Panc1 (cell line): Measurements from ENCODE around the gene NRAS. TPM values are rescaled to one million over a fixed set of nuclear protein-coding genes. Genes with fewer than 3 reads are reported as not detected.

ENCODE experiments used
- ATAC-seq: fragments of 200-7000 bp; cut with Tn5 transposase; 2 replicates; pipeline ENCODE4 v1.9.1; 2020; ENCODE audit warnings: mild to moderate bottlenecking, moderate library complexity
- BruUV-seq: library from RNA; stranded (reverse); fragments of 400-500 nt; replicated peaks from 2 replicates; lab custom pipeline; 2021; lab: Mats Ljungman, UMichigan
- CTCF ChIA-PET: fragments of 300-600 bp; sonication (Branson Sonifier 250); formaldehyde crosslinking; loops from one replicate; lab custom pipeline; 2022; ENCODE audit warnings: antibody characterized with exemption; lab: Charles Lee
- POLR2A ChIA-PET: fragments of 300-600 bp; sonication (Branson Sonifier 250); formaldehyde crosslinking; loops from one replicate; lab custom pipeline; 2022; ENCODE audit warnings: antibody characterized with exemption; lab: Charles Lee
- DNase-seq: peaks from one replicate; pipeline ENCODE4 v3.0.0-alpha.2; 2010; ENCODE audit warnings: low read depth, low spot score
- H3K27ac ChIP-seq: 2 replicates; pipeline ENCODE4 v1.5.1; 2011; ENCODE audit warnings: mild to moderate bottlenecking, low read length, inconsistent platforms
- H3K27me3 ChIP-seq: fragments of 200-500 bp; sonication (Bioruptor generic); 2 replicates; pipeline ENCODE4 v1.6.0; 2014; ENCODE audit warnings: low read length, inconsistent platforms; ENCODE audit not compliant: control insufficient read depth, insufficient read depth
- H3K36me3 ChIP-seq: fragments of 200-500 bp; sonication (Bioruptor generic); 2 replicates; pipeline ENCODE4 v1.5.1; 2014; ENCODE audit warnings: inconsistent platforms, mild to moderate bottlenecking, low read length, moderate library complexity; ENCODE audit not compliant: control insufficient read depth, insufficient read depth
- H3K4me1 ChIP-seq: 2 replicates; pipeline ENCODE4 v1.5.1; 2011; ENCODE audit warnings: inconsistent platforms, mild to moderate bottlenecking, low read length, moderate library complexity; ENCODE audit not compliant: control insufficient read depth, insufficient read depth
- H3K4me3 ChIP-seq, 2 experiments: 2 replicates each; pipeline ENCODE4 v1.5.1; 2011 to 2012; ENCODE audit warnings: low read depth in 2 of 2, low read length in 2 of 2, mild to moderate bottlenecking in 2 of 2, inconsistent platforms in 1 of 2, moderate library complexity in 1 of 2
- H3K9me3 ChIP-seq: fragments of 200-500 bp; sonication (Bioruptor generic); 2 replicates; pipeline ENCODE4 v1.5.1; 2014; ENCODE audit warnings: low read depth, mild to moderate bottlenecking, inconsistent platforms, low read length, moderate library complexity; ENCODE audit not compliant: control insufficient read depth, insufficient read depth
- POLR2AphosphoS5 ChIP-seq: IDR thresholded peaks from 2 replicates; pipeline ENCODE4 v1.6.1; 2012; ENCODE audit warnings: mild to moderate bottlenecking, low read depth, low read length, moderate library complexity
- REST ChIP-seq, 2 experiments: IDR thresholded peaks; 2 replicates each; pipeline ENCODE4 v1.6.1; 2011 to 2012; ENCODE audit warnings: low read depth in 2 of 2, control low read depth in 1 of 2, low read length in 1 of 2, mild to moderate bottlenecking in 1 of 2, moderate library complexity in 1 of 2; ENCODE audit not compliant: insufficient read depth in 1 of 2
- SIN3A ChIP-seq: IDR thresholded peaks from 2 replicates; pipeline ENCODE4 v1.6.1; 2012; ENCODE audit warnings: low read depth, mild to moderate bottlenecking, low read length, moderate library complexity, borderline replicate concordance; ENCODE audit not compliant: insufficient read depth
- TCF7L2 ChIP-seq: IDR thresholded peaks from 2 replicates; pipeline ENCODE4 v1.6.1; 2011; ENCODE audit warnings: mild to moderate bottlenecking, low read depth, low read length, inconsistent platforms
- in situ Hi-C: cut with HindIII; loops from 2 replicates; pipeline ENCODE4 v1.10.0; 2016; ENCODE audit warnings: low sequenced_read_pairs, low pct_unique_long_range_greater_than_20kb
- intact Hi-C: fragments of 100-400 bp; cut with micrococcal nuclease; formaldehyde crosslinking; loops from one replicate; pipeline ENCODE4 v1.10.0; 2022; ENCODE audit not compliant: unreplicated experiment
- total RNA-seq: library from RNA; stranded (reverse); gene quantifications from one replicate; pipeline ENCODE4 v1.2.1, GENCODE V29; 2021; ENCODE audit not compliant: unreplicated experiment
- TF ChIP-seq, protein P1 (sequence below): fragments of 450-650 bp; IDR thresholded peaks from 2 replicates; pipeline ENCODE4 v1.5.1; 2017; ENCODE audit warnings: mild to moderate bottlenecking

NRAS gene
- total RNA-seq, 1 experiment from 2014 or later, result 50.2 TPM

- peaks cover 49% of the 10 kb centered on the region for H3K36me3 ChIP-seq
- H3K4me1 ChIP-seq, result peaks cover 4% of the 10 kb centered on the region; the same call in 1 of the 2 replicates
- ChIA-PET CTCF (no interaction called here), POLR2A (no interaction called here)
- intact Hi-C loops, result no loop called here
- H3K4me3 ChIP-seq, result no peak overlapping the region
- no TSS peak for BruUV-seq
- ATAC-seq (no peak), DNase-seq (no peak)
- no peaks in the 10 kb centered on the region for H3K9me3 ChIP-seq
- TF ChIP-seq TCF7L2 (no peak), POLR2AphosphoS5 (no peak)
- H3K27me3 ChIP-seq, result no peaks in the 10 kb centered on the region
- in situ Hi-C loops, result no loop called here
- no peak overlapping the region for H3K27ac ChIP-seq
These were observed 3.9 kb upstream of the NRAS start for GRCh38 chr1:114720492-114720891.

DNA sequence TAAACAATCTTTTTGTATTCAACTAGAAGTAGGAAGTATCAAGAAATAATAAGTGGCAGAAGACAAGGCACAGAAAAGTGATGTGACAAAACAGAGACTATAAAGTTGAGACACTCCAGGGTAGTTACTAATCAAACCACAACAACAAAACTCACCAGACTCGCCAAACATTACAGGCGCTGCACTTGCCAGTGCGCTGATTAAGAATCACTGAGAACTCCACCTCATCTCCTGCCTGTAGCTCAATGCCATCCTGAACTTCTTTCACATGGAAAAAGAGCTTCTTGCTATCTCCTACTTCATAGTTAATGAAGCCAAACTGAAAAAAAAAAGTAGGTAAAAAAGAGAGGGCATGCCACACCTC lies 2.8 kb upstream of the NRAS start:
- no TSS peak for BruUV-seq
- ChIA-PET CTCF (no interaction called here), POLR2A (no interaction called here)
- intact Hi-C loops (no loop called here), in situ Hi-C loops (no loop called here)
- no peaks in the 10 kb centered on the region for H3K27me3 ChIP-seq
- peaks cover 6% of the 10 kb centered on the region; the same call in 1 of the 2 replicates for H3K4me1 ChIP-seq
- ATAC-seq (no peak), DNase-seq (no peak)
- no peak overlapping the region for H3K27ac ChIP-seq
- no peak for TF ChIP-seq SIN3A
- peaks cover 47% of the 10 kb centered on the region for H3K36me3 ChIP-seq
- H3K4me3 ChIP-seq, result no peak overlapping the region
- H3K9me3 ChIP-seq, result no peaks in the 10 kb centered on the region

DNA sequence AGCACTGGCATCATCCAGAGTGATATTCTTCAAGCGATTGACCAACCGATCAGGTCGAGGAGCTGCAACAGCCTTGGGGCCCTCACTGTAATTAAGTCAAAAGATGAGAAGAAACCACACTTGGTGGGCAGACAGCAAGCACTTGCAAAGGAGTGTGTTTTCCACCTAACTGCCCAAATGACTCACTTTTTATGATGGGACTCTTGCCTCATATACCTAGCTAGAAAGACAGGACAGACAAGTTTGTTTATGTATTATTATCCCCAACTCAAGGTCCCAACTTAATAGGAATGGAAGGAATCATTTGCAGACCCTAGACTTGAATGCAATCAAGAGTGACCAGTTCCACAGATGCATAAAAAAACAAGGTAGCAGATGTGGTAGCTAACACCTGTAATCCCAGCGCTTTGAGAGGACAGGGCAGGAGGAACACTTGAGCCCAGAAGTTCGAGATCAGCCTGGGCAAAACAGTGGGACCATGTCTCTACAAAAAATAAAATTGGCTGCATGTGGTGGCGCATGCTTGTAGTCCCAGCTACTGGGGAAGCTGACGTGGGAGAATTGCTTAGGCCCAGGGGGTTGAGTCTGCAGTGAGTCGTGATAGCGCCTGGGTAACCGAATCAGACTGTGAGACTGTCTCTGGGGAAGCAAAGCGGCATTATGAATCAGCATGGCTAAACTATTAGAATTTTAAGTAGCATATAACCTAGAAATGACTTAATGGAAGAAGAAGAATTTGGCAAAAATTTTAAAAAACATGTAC lies 2.3 kb upstream of the NRAS start:
- ATAC-seq, result no peak
- no peak for DNase-seq
- H3K9me3 ChIP-seq, result no peaks in the 10 kb centered on the region
- peaks cover 47% of the 10 kb centered on the region for H3K36me3 ChIP-seq
- ChIA-PET POLR2A (no interaction called here), CTCF (no interaction called here)
- no peaks in the 10 kb centered on the region for H3K27me3 ChIP-seq
- H3K4me1 ChIP-seq, result peaks cover 6% of the 10 kb centered on the region; the same call in 1 of the 2 replicates
- in situ Hi-C loops, result no loop called here
- H3K4me3 ChIP-seq, result no peak overlapping the region
- intact Hi-C loops, result no loop called here
- BruUV-seq, result no TSS peak
- TF ChIP-seq REST (IDR thresholded peaks at IDR 0.05; ENCODE audit: insufficient read depth in 1 of 2, low read depth in 2 of 2, low read length in 1 of 2) (no peak), POLR2AphosphoS5 (no peak), TCF7L2 (no peak), SIN3A (no peak)
- TF ChIP-seq, protein P1, sequence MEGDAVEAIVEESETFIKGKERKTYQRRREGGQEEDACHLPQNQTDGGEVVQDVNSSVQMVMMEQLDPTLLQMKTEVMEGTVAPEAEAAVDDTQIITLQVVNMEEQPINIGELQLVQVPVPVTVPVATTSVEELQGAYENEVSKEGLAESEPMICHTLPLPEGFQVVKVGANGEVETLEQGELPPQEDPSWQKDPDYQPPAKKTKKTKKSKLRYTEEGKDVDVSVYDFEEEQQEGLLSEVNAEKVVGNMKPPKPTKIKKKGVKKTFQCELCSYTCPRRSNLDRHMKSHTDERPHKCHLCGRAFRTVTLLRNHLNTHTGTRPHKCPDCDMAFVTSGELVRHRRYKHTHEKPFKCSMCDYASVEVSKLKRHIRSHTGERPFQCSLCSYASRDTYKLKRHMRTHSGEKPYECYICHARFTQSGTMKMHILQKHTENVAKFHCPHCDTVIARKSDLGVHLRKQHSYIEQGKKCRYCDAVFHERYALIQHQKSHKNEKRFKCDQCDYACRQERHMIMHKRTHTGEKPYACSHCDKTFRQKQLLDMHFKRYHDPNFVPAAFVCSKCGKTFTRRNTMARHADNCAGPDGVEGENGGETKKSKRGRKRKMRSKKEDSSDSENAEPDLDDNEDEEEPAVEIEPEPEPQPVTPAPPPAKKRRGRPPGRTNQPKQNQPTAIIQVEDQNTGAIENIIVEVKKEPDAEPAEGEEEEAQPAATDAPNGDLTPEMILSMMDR, result no peak
- H3K27ac ChIP-seq, result no peak overlapping the region
